ENCODE results near the gene PACSIN2.

PACSIN2 gene

GRCh38 chr22:42976217-42976933, 38.6 kb downstream of the PACSIN2 start:
- TF ChIP-seq, protein P1, sequence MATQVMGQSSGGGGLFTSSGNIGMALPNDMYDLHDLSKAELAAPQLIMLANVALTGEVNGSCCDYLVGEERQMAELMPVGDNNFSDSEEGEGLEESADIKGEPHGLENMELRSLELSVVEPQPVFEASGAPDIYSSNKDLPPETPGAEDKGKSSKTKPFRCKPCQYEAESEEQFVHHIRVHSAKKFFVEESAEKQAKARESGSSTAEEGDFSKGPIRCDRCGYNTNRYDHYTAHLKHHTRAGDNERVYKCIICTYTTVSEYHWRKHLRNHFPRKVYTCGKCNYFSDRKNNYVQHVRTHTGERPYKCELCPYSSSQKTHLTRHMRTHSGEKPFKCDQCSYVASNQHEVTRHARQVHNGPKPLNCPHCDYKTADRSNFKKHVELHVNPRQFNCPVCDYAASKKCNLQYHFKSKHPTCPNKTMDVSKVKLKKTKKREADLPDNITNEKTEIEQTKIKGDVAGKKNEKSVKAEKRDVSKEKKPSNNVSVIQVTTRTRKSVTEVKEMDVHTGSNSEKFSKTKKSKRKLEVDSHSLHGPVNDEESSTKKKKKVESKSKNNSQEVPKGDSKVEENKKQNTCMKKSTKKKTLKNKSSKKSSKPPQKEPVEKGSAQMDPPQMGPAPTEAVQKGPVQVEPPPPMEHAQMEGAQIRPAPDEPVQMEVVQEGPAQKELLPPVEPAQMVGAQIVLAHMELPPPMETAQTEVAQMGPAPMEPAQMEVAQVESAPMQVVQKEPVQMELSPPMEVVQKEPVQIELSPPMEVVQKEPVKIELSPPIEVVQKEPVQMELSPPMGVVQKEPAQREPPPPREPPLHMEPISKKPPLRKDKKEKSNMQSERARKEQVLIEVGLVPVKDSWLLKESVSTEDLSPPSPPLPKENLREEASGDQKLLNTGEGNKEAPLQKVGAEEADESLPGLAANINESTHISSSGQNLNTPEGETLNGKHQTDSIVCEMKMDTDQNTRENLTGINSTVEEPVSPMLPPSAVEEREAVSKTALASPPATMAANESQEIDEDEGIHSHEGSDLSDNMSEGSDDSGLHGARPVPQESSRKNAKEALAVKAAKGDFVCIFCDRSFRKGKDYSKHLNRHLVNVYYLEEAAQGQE (IDR thresholded peaks at IDR 0.05; ENCODE audit: insufficient read depth in 1 of 2, low read depth in 2 of 2, low read length in 2 of 2) = no peak
- TF ChIP-seq POLR2AphosphoS5 (IDR thresholded peaks at IDR 0.05; ENCODE audit: low read depth, low read length) = no peak
- no peak for TF ChIP-seq SIN3A (IDR thresholded peaks at IDR 0.05; ENCODE audit: borderline replicate concordance, insufficient read depth, low read length)
- no peak for TF ChIP-seq FOXP2 (optimal IDR thresholded peaks at IDR 0.05; ENCODE audit: borderline replicate concordance, extremely low read depth, extremely low read length, insufficient read depth)
- no peak for TF ChIP-seq TAF1 (IDR thresholded peaks at IDR 0.05; ENCODE audit: borderline replicate concordance, insufficient read depth, low read length)

DNA sequence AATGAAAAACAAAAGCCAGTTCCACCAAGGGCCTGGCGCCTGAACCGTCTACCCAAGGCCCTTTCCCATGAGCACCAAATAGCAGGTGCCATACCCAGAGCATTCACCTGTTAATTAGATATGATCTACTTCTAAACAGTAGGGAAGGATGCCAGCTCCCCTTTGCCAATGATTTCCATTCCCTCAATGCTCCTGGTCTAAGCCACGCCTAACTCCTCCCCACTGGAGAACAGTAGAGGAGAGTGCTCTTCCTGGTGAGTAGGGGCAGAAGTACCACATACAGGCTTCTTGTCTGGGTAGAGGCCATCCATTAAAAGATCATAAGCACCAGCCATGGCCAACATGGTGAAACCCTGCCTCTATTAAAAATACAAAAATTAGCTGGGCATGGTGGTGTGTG, 40.7 kb downstream of the PACSIN2 start:
- TF ChIP-seq, protein P1 (IDR thresholded peaks at IDR 0.05; ENCODE audit: insufficient read depth in 1 of 2, low read depth in 2 of 2, low read length in 2 of 2) = no peak
- no peak for TF ChIP-seq FOXP2 (optimal IDR thresholded peaks at IDR 0.05; ENCODE audit: borderline replicate concordance, extremely low read depth, extremely low read length, insufficient read depth)
- TF ChIP-seq TAF1 (IDR thresholded peaks at IDR 0.05; ENCODE audit: borderline replicate concordance, insufficient read depth, low read length) = no peak
- no peak for TF ChIP-seq SIN3A (IDR thresholded peaks at IDR 0.05; ENCODE audit: borderline replicate concordance, insufficient read depth, low read length)
- TF ChIP-seq POLR2AphosphoS5 (IDR thresholded peaks at IDR 0.05; ENCODE audit: low read depth, low read length) = no peak

DNA sequence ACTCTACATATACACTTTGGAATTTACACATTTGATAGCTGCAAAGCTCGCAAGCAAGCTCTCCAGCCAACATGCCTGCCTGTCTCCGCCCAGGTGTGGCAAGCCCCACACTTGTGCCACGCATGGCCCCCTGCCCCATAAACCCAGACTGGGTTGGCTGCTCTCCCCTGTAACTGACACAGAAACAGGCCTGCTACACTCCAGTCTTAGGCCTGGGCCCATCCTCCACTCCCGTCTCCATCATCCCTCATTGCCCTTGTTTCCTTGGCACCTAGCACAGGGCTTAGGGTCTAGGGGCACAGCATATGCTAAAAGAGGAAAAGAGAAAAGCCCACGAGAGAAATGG, 41.4 kb downstream of the PACSIN2 start:
- no peak for TF ChIP-seq FOXP2 (optimal IDR thresholded peaks at IDR 0.05; ENCODE audit: borderline replicate concordance, extremely low read depth, extremely low read length, insufficient read depth)
- TF ChIP-seq, protein P1 (IDR thresholded peaks at IDR 0.05; ENCODE audit: insufficient read depth in 1 of 2, low read depth in 2 of 2, low read length in 2 of 2) = no peak
- no peak for TF ChIP-seq TAF1 (IDR thresholded peaks at IDR 0.05; ENCODE audit: borderline replicate concordance, insufficient read depth, low read length)
- no peak for TF ChIP-seq SIN3A (IDR thresholded peaks at IDR 0.05; ENCODE audit: borderline replicate concordance, insufficient read depth, low read length)
- TF ChIP-seq POLR2AphosphoS5 (IDR thresholded peaks at IDR 0.05; ENCODE audit: low read depth, low read length) = no peak

- TF ChIP-seq, protein P1 (IDR thresholded peaks at IDR 0.05; ENCODE audit: insufficient read depth in 1 of 2, low read depth in 2 of 2, low read length in 2 of 2) = no peak
- TF ChIP-seq FOXP2 (optimal IDR thresholded peaks at IDR 0.05; ENCODE audit: borderline replicate concordance, extremely low read depth, extremely low read length, insufficient read depth) = no peak
- no peak for TF ChIP-seq SIN3A (IDR thresholded peaks at IDR 0.05; ENCODE audit: borderline replicate concordance, insufficient read depth, low read length)
- TF ChIP-seq POLR2AphosphoS5 (IDR thresholded peaks at IDR 0.05; ENCODE audit: low read depth, low read length) = no peak
- no peak for TF ChIP-seq TAF1 (IDR thresholded peaks at IDR 0.05; ENCODE audit: borderline replicate concordance, insufficient read depth, low read length)
Measured at GRCh38 chr22:42972649-42973535, 42.1 kb downstream of the PACSIN2 start.

Measured in PFSK-1 (cell line).